Cerebellar nuclear complex (tissue), 1 donor: Measurements from ENCODE around the gene NEDD4L.

ENCODE experiments used
- DNase-seq, 2 experiments: peaks; one replicate each; lab custom pipeline; 2025; lab: John Stamatoyannopoulos, UW

The NEDD4L gene

GRCh38 chr18:58291131-58291530 is 247.1 kb downstream of the NEDD4L start:
- DNase-seq: no peak

DNA sequence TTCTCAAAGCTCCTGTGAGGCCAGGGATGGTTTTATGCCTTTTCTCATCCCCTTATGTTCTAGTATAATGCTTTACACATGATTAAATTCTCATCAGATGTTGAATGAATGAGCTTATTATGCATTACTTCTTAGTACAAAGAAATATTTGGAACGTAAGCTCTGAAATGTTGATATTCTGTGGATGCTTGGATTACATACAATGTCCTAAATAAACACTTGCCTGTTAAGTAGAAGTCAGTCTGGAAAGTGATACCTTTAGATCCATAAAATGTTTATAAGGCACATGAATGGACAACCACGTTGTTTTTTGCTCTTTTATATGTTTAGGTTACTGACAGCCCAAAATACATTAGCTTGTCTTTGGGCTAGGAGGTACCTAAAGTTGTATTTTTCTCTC is 248.6 kb downstream of the NEDD4L start:
- DNase-seq: no peak

GRCh38 chr18:58297198-58297597 is 253.2 kb downstream of the NEDD4L start:
- no peak for DNase-seq

- no peak for DNase-seq
These were observed 254.5 kb downstream of the NEDD4L start for GRCh38 chr18:58298251-58299134.

- DNase-seq: no peak
These were observed 255.1 kb downstream of the NEDD4L start for GRCh38 chr18:58299135-58299473.

- no peak for DNase-seq
These were observed 255.9 kb downstream of the NEDD4L start for GRCh38 chr18:58299936-58300335.

DNA sequence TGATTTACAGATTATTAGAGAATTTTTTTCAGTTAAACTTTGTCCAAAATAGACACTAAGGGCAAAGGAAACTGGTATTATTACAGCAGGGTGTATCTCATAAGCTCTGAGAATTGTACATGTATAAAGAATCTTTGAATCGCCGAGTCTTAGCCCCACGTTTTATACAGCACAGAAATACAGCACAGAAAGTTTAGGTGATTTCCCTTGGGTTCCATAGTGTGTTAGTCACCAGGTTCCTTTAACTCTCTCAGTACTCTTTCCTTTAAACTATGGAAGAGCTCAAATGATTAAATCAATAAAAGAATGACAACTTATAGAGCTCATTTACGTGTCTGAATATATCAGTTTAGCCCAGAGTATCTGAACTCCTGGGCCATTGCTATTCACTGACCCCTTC is 256.8 kb downstream of the NEDD4L start:
- no peak for DNase-seq

DNA sequence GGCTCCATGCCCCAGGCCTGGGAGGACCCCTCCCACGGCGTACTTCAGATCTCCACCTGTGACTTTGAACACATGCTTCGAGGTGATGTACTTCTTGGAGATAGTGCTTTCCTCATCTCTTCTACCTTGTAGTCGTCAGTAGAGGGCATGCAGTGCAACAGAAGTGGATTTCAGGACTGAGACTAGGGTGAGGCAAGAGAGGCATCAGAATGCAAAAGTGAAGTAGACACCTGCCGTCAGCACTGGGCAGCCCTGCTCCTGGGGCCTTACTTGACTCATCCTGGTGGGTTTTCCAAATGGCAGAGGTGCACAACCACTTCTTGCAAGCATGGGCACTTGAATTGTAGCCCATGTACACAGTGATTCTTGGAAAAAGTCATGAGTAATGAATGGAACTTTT is 258.8 kb downstream of the NEDD4L start:
- DNase-seq: no peak

- no peak for DNase-seq
These were observed 259.3 kb downstream of the NEDD4L start for GRCh38 chr18:58303363-58303762.

DNA sequence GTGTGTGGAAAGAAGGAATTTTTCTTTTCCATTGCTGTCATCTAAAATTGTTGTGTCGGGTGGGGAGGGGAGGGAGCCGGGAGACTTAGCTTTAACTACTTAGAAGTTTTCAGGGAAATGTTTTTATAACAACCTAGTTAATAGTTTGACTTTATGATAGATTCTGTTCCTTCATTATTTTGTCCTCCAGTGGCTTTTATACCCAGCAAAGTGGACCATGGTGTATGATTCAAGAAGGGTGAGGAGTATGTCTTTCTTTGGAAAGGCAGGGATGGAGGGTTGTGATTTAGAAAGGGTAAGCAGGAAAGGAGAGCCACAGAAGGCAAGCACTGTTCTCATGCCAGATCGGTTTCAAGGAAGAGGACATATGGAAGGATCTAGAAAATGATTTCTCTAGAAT is 261.8 kb downstream of the NEDD4L start:
- DNase-seq: no peak

- no peak for DNase-seq
These were observed 263.4 kb downstream of the NEDD4L start for GRCh38 chr18:58307441-58307840.

DNA sequence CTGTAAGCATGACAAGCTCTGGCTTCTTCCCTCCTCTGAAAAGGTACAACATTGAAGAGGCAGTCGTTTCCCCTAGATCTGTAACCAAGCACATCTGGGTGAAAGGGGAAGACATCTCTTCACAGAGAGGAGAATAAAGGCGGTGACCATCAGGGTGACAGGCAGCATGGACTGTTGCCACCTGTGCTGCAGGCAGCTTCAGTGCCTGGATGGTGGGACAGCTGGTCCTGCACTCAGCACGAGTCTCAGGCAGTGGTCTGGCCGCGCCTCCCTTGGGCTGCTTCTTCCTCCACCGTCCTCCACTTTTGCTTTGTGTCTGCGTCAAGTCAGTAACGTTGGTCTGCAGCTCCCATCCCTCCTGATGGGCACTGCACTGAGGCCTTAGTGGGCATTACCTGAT is 264.4 kb downstream of the NEDD4L start:
- no peak for DNase-seq

GRCh38 chr18:58309099-58309498 is 265.1 kb downstream of the NEDD4L start:
- DNase-seq: no peak

DNA sequence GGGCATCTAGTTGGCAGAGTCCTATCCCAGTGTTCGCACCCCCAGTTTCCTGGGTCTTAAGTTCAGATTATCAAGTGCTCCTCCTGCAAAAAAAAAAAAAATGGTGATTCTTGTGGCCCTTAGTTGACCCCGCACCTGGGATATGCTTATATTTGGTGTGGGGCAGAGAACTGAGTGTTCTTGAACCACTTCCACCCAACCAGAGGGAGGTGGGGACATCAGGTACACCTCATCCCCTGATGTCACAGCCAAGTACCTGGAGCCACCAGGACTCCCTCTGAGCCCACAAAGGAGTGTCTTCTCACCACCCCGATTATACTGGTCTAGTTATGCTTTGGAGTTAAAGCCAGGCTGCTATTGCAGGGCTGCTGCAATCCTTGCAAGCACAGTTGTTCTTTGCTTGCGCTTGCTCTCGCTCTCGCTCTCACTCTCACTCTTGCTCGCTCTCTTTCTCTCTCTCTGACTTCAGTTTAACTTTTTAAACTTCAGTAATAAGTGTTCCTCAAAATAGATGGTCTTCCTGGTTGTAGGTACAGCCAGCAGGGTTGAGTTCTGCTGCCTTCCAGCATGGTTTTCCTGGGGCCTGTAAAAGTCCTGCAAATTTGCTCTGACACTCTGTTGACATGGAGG is 265.7 kb downstream of the NEDD4L start:
- DNase-seq: no peak

- no peak for DNase-seq
These were observed 266.5 kb downstream of the NEDD4L start for GRCh38 chr18:58310517-58310916.

DNA sequence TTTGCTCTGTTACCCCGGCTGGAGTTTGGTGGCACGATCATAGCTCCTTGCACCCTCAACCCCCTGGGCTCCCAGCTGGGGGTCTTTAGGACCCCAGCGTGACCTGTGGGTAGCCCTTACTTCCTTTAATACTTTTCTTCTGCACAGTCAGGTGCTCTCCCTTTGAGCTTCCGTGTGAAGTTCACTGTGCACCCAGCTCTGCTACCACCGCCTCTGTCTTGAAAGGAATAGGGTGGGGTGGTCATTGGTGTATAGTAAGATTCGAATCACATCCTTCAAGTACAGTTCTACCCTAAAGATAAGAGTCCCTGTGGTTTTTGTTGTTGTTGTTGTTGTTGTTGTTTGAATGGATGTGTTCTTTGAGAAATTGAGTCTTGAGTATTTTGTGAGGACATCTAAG is 267.4 kb downstream of the NEDD4L start:
- DNase-seq: no peak

DNA sequence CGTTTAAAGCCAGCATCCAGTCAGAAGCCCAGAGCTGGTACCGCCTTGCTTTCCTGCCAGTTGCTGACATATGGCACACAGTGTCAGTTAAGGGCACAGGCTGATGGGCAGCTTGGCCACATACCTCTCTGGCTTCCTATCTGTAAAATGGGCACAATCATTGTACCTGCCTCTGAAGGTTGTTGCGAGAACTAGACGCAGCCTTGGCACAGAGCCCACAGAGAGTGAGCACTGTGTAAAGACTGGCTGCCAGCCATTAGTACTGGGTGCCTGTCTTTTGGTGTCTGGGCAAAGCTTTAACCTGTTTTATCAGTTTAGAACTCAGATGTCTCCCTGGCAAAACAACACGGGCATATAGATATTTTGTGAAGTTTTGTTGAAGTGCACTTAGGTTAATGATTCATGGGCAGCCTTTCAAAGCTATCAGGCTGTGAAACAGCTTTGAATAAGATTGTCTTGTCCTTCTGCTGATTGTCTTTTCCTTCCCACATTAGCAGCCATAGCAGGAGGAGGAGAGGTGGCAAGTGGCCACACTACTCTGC is 269.5 kb downstream of the NEDD4L start:
- DNase-seq: no peak

- peak; percentile 16 to 53 for DNase-seq
These were observed 270.3 kb downstream of the NEDD4L start for GRCh38 chr18:58314284-58314683.

- DNase-seq: no peak
These were observed 271.0 kb downstream of the NEDD4L start for GRCh38 chr18:58315041-58315440.

GRCh38 chr18:58315739-58316215 is 271.8 kb downstream of the NEDD4L start:
- DNase-seq: no peak

DNA sequence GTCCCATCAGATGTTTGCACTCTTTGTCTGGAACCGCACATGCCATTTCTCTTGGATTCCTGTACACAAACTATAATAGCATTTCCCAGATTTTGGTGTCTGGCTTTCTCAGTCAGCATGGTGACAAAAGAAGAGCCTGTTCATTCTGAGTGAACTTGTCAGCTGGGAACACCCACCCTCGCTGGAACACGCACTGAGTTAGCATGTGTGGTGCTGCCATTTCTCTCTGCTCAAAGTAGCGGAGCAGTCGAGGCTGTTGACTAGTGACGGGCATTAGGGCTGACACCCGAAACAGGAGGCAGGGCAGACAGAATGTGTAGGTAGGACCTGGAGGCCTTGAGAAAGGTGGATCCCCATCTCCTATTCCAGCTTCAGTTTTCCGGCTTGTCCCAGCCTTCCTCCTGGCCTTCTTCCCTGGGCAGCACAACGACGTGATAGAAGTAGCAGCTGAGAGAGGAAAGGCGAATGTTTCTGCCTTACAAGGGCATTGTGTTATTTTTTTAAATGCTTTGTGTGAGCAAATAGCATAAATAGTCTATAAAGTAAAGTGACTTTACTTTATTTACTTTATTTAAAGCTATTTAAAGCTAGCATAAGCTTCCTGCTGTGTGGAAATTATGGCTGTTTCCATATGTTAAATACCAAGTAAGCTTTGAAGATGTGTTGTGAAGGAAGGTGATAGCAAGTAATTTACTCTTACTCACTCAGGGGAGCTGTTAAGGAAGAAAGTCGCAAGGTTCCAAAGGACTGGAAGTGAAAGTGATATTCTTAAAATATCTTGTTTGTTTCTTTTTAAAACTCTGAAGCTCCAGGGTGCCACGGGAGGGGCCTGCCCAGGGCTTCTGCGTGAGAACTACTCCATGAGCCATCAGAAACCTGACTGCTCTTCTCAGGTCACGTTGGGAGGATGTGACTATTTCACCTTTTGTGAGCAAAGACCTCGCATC is 272.6 kb downstream of the NEDD4L start:
- DNase-seq: no peak

DNA sequence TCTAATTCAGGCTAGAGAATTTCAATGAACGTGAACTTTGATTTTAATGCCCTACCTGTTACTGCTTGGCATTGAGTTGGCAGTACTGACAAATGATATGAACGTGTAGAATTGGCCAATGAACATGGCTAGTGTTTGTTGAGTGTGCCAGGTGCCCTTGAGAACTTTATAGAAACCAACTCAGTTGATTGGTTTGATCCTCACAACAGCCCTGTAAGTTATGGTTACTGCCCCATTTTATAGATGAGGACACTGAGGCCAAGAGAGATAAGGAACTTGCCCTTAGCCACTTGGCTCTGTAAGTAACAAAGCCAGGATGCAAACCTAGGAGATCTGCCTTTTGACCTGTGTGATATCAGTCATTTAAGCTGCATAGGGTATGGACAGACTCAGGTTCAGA is 275.7 kb downstream of the NEDD4L start:
- no peak for DNase-seq
